H9 (cell line): ENCODE results near the gene ATP5MC3. TPM values are rescaled to one million over a fixed set of nuclear protein-coding genes. Genes with fewer than 3 reads are reported as not detected.

ENCODE experiments used
- DNase-seq: peaks from one replicate; pipeline ENCODE4 v3.0.0-alpha.2; 2017
- H2AFZ ChIP-seq: one replicate; pipeline ENCODE4 v1.6.1; 2013; ENCODE audit warnings: mild to moderate bottlenecking, low read length, control low read depth, moderate library complexity
- H2AK5ac ChIP-seq: 2 replicates; pipeline ENCODE4 v1.6.1; 2013; ENCODE audit warnings: low read length, control low read depth, mixed read lengths; ENCODE audit not compliant: insufficient read length
- H2BK120ac ChIP-seq: one replicate; pipeline ENCODE4 v1.6.1; 2013; ENCODE audit warnings: low read depth, mild to moderate bottlenecking, low read length, control low read depth, inconsistent platforms; ENCODE audit not compliant: poor library complexity, severe bottlenecking
- H2BK12ac ChIP-seq: 2 replicates; pipeline ENCODE4 v1.6.1; 2013; ENCODE audit warnings: low read length, control low read depth, mixed read lengths, low read depth; ENCODE audit not compliant: insufficient read length
- H2BK15ac ChIP-seq: 2 replicates; pipeline ENCODE4 v1.6.1; 2013; ENCODE audit warnings: low read depth, low read length, control low read depth
- H2BK20ac ChIP-seq: one replicate; pipeline ENCODE4 v1.6.1; 2013; ENCODE audit warnings: low read depth, mild to moderate bottlenecking, low read length, control low read depth, inconsistent platforms; ENCODE audit not compliant: poor library complexity, severe bottlenecking
- H2BK5ac ChIP-seq: 2 replicates; pipeline ENCODE4 v1.6.1; 2013; ENCODE audit warnings: low read length, control low read depth, mixed read lengths; ENCODE audit not compliant: insufficient read length
- H3K14ac ChIP-seq: 2 replicates; pipeline ENCODE4 v1.6.1; 2013; ENCODE audit warnings: low read length, control low read depth; ENCODE audit not compliant: insufficient read depth
- H3K18ac ChIP-seq: 2 replicates; pipeline ENCODE4 v1.6.1; 2013; ENCODE audit warnings: low read depth, mild to moderate bottlenecking, mixed read lengths, low read length, control low read depth; ENCODE audit not compliant: insufficient read length
- H3K23ac ChIP-seq: 2 replicates; pipeline ENCODE4 v1.6.1; 2013; ENCODE audit warnings: low read length, control low read depth, mixed read lengths, low read depth; ENCODE audit not compliant: insufficient read length
- H3K23me2 ChIP-seq: 2 replicates; pipeline ENCODE4 v1.6.1; 2013; ENCODE audit warnings: low read depth, mild to moderate bottlenecking, mixed read lengths, low read length, control low read depth; ENCODE audit not compliant: insufficient read length, poor library complexity, severe bottlenecking
- H3K27ac ChIP-seq: 2 replicates; pipeline ENCODE4 v1.5.1; 2013; ENCODE audit warnings: low read length, control low read depth, mixed read lengths, low read depth; ENCODE audit not compliant: insufficient read length
- H3K27me3 ChIP-seq: 2 replicates; pipeline ENCODE4 v1.6.1; 2013; ENCODE audit warnings: low read length, control low read depth, inconsistent platforms; ENCODE audit not compliant: insufficient read depth
- H3K4ac ChIP-seq: 2 replicates; pipeline ENCODE4 v1.6.1; 2013; ENCODE audit warnings: low read depth, mild to moderate bottlenecking, control low read depth, inconsistent platforms, low read length, moderate library complexity
- H3K4me1 ChIP-seq: 2 replicates; pipeline ENCODE4 v1.6.1; 2013; ENCODE audit warnings: low read length, control low read depth, inconsistent platforms; ENCODE audit not compliant: insufficient read depth
- H3K4me2 ChIP-seq: 2 replicates; pipeline ENCODE4 v1.6.1; 2013; ENCODE audit warnings: low read length, control low read depth, mixed read lengths; ENCODE audit not compliant: insufficient read length, insufficient read depth
- H3K56ac ChIP-seq: 2 replicates; pipeline ENCODE4 v1.6.1; 2013; ENCODE audit warnings: low read depth, mild to moderate bottlenecking, mixed read lengths, low read length, control low read depth; ENCODE audit not compliant: insufficient read length
- H3K79me1 ChIP-seq: 2 replicates; pipeline ENCODE4 v1.6.1; 2013; ENCODE audit warnings: low read depth, mild to moderate bottlenecking, moderate library complexity, low read length, control low read depth, inconsistent platforms; ENCODE audit not compliant: insufficient read depth, poor library complexity, severe bottlenecking
- H3K79me2 ChIP-seq: 2 replicates; pipeline ENCODE4 v1.6.1; 2013; ENCODE audit warnings: low read length, control low read depth, inconsistent platforms; ENCODE audit not compliant: insufficient read depth
- H3K9ac ChIP-seq: 2 replicates; pipeline ENCODE4 v1.6.1; 2013; ENCODE audit warnings: low read length, control low read depth, mixed read lengths; ENCODE audit not compliant: insufficient read length; ENCODE audit errors: extremely low read depth
- H3K9me3 ChIP-seq: one replicate; pipeline ENCODE4 v1.6.1; 2013; ENCODE audit warnings: low read depth, low read length, inconsistent platforms; ENCODE audit not compliant: control insufficient read depth
- H3T11ph ChIP-seq: one replicate; pipeline ENCODE4 v1.6.1; 2013; ENCODE audit warnings: mild to moderate bottlenecking, low read length, control low read depth, inconsistent platforms
- H4K20me1 ChIP-seq: one replicate; pipeline ENCODE4 v1.6.1; 2013; ENCODE audit not compliant: control insufficient read depth, insufficient read length, insufficient read depth
- H4K5ac ChIP-seq: 2 replicates; pipeline ENCODE4 v1.6.1; 2013; ENCODE audit warnings: low read depth, mild to moderate bottlenecking, mixed read lengths, low read length, control low read depth; ENCODE audit not compliant: insufficient read length
- H4K8ac ChIP-seq: replicated peaks from 2 replicates; pipeline ENCODE4 v1.6.1; 2013; ENCODE audit warnings: low read length, control low read depth, mixed read lengths, low read depth; ENCODE audit not compliant: insufficient read length
- H4K91ac ChIP-seq: 2 replicates; pipeline ENCODE4 v1.6.1; 2013; ENCODE audit warnings: low read depth, mild to moderate bottlenecking, moderate library complexity, mixed read lengths, low read length, control low read depth; ENCODE audit not compliant: insufficient read length
- H3K27ac Mint-ChIP-seq, 3 experiments: 2 replicates in 2 of 3; 3 replicates in 1 of 3; pipeline ENCODE4 v1.8.0; 2020 to 2021; ENCODE audit warnings: mixed read lengths in 3 of 3, mild to moderate bottlenecking in 1 of 3, moderate library complexity in 1 of 3
- H3K27me3 Mint-ChIP-seq: 2 replicates; pipeline ENCODE4 v1.8.0; 2021; ENCODE audit warnings: low read depth, mild to moderate bottlenecking, moderate library complexity, mixed read lengths
- H3K36me3 Mint-ChIP-seq, 3 experiments: 2 replicates in 2 of 3; 3 replicates in 1 of 3; pipeline ENCODE4 v1.8.0; 2020 to 2021; ENCODE audit warnings: low read depth in 3 of 3, mixed read lengths in 3 of 3; ENCODE audit not compliant: insufficient read depth in 1 of 3
- H3K4me1 Mint-ChIP-seq, 2 experiments: 2 replicates each; pipeline ENCODE4 v1.8.0; 2020; ENCODE audit warnings: mixed read lengths in 2 of 2
- H3K4me3 Mint-ChIP-seq, 2 experiments: 2 replicates in 1 of 2; 3 replicates in 1 of 2; pipeline ENCODE4 v1.8.0; 2020 to 2021; ENCODE audit warnings: mild to moderate bottlenecking in 2 of 2, mixed read lengths in 2 of 2, moderate library complexity in 1 of 2
- H3K9me3 Mint-ChIP-seq, 2 experiments: 2 replicates in 1 of 2; 3 replicates in 1 of 2; pipeline ENCODE4 v1.8.0; 2020; ENCODE audit warnings: mild to moderate bottlenecking in 2 of 2, mixed read lengths in 2 of 2, moderate library complexity in 1 of 2
- CTCF ChIP-seq: fragments of 200-600 bp; sonication (generic); conservative IDR thresholded peaks from 3 replicates; pipeline ENCODE4 v1.8.0; 2021; ENCODE audit warnings: antibody characterized with exemption, mild to moderate bottlenecking
- WGBS: extraction: QIAGEN DNeasy Blood & Tissue Kit; methylation state at CpG from one replicate; pipeline ENCODE4 v1.1.7; 2013; ENCODE audit warnings: missing lambda C conversion rate, low lambda C conversion rate, mixed read lengths; ENCODE audit not compliant: insufficient read length; ENCODE audit errors: extremely low coverage; 5-methylcytosine and 5-hydroxymethylcytosine counted together
- total RNA-seq: library from RNA; stranded (reverse); gene quantifications from 2 replicates; pipeline ENCODE4 v1.2.1, GENCODE V29; 2021

Gene ATP5MC3
- total RNA-seq, 1 experiment from 2014 or later, result 326 TPM

GRCh38 chr2:175135862-175136261, 45.6 kb downstream of the ATP5MC3 start:
- Histone ChIP-seq H2BK12ac (no peak overlapping the region), H2BK15ac (no peak overlapping the region), H3K27ac (no peak overlapping the region), H3K18ac (no peak overlapping the region), H3K79me2 (no peaks in the 10 kb centered on the region; the same call in 1 of the 2 replicates), H4K20me1 (no peaks in the 10 kb centered on the region), H4K8ac (no peak overlapping the region), H3K27me3 (no peaks in the 10 kb centered on the region), H2BK120ac (no peak overlapping the region), H3K23ac (no peak overlapping the region), H3K23me2 (no peaks in the 10 kb centered on the region), H3K79me1 (no peaks in the 10 kb centered on the region), H3K56ac (no peak overlapping the region), H2AFZ (no peak overlapping the region), H3T11ph (no peak overlapping the region), H3K4me1 (peaks cover 2% of the 10 kb centered on the region; the same call in 1 of the 2 replicates), H2BK5ac (no peak overlapping the region), H3K14ac (no peak overlapping the region), H3K9me3 (no peaks in the 10 kb centered on the region), H4K5ac (no peak overlapping the region), H2AK5ac (no peak overlapping the region), H2BK20ac (no peak overlapping the region), H4K91ac (no peak overlapping the region), H3K4ac (no peak overlapping the region), H3K4me2 (no peak overlapping the region), H3K9ac (no peak overlapping the region)
- no peak for TF ChIP-seq CTCF
- no peaks in the 10 kb centered on the region for H3K9me3 Mint-ChIP-seq
- no peaks in the 10 kb centered on the region for H3K27me3 Mint-ChIP-seq
- WGBS, result no CpG with 5 or more reads among the region's 2 CpGs
- no peak overlapping the region for H3K4me3 Mint-ChIP-seq
- H3K36me3 Mint-ChIP-seq, result peaks cover 10 to 44% (median 36%) of the 10 kb centered on the region in 3 experiments
- H3K4me1 Mint-ChIP-seq, result peaks cover 24 to 25% of the 10 kb centered on the region in 2 experiments
- DNase-seq, result no peak
- H3K27ac Mint-ChIP-seq, result no peak overlapping the region
